ENCODE measurements around the gene SAC3D1.

SAC3D1 gene

DNA sequence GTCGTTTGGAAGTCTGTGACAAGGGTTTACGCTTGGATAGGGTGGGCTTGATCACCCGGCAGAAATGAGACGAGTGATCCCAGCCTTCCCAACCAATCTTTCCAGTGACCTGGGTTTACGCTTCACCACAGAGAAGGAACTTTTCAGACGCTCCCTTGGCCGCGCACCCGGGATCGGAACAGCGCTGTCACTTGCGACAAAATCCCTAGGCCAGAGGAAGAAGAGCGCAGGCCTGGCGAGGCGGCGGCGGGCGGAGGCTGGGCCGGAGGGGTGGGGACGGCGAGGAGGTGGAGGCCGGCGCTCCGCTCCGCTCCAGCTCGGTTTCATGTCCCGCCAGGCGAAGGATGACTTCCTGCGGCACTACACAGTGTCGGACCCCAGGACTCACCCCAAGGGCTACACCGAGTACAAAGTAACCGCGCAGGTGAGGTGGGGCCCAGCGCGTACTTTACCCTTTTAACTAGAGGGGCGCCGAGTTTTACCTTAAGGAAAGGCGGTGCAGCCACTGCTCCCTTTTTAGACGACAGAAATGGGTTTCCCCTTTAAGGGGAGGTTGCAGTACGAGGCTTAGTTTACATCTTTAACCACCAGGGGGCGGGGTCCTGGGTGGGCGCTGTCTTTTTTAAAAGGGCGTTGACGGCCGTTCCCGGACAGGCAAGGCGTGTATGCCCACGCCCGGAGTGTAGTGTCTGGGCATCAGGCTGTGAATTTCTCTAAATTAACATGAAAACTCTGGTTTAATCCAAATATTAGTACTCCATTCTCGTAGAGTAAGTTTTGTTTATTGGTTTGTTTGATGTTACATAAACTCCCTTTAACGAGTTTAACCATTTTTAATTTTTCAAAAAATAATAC is 13.6 kb upstream of the SAC3D1 start, which contains the start of gene SNX15:
TSS of gene SNX15 (plus strand) at position 227 of the 855 bp plus-strand sequence. CDS start at position 326, 99 bp downstream.
- DNase-seq, result peak; percentile 96

DNA sequence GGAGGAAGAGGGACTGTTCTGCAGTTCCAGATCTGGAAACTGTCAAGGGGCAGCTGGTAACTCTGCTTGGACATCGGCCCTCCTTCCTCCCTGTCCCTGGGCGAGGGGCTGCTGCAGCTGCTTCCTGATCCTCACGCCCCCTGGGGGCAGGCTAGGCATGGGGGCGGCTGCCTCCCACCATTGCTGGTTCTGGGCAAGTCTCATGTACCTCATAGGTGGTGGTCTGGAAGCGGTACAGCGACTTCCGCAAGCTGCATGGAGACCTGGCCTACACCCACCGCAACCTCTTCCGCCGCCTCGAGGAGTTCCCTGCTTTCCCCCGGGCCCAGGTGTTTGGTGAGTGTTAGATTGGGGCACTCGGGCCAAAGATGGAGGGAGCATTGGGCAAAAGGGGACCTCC is 8.8 kb upstream of the SAC3D1 start:
- DNase-seq, result no peak

DNA sequence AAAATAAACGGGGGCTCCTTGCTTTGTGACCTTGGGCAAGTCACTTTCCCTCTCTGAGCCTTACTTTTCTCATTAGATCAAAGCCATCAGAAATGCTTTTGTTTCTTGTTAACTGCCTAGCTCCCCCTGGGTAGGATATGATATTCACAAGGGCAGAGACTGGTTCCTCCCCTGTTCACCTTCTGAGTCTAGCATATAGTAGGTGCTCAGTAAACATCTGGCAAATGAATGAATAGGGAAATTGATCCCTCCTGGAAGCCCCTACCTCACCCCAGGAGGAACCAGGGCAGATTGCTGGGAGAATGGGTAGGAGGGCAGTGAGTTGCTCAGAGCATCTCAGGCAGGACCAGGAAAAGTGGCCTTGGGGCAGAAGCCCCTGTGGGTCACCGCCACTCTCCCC is 6.6 kb upstream of the SAC3D1 start:
- no peak for DNase-seq

DNA sequence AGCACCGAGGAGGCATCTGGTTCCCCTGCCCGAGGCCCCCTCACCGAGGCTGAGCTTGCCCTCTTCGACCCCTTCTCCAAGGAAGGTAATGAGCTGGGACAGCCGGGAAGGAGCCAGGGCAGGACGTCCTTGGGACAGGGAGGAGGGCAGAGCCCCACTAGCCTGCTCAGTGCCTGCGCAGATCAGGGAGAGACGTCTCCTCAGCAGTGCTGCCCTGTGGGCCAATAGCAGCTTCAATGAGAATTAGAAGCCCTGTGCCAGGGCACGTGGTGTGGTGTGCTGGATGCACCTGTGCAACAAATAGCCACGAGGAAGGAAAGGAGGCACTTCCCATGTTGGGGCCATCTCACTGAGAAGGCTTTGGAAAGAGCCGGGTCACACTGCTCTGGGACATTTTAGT is 5.4 kb upstream of the SAC3D1 start:
- no peak for DNase-seq

DNA sequence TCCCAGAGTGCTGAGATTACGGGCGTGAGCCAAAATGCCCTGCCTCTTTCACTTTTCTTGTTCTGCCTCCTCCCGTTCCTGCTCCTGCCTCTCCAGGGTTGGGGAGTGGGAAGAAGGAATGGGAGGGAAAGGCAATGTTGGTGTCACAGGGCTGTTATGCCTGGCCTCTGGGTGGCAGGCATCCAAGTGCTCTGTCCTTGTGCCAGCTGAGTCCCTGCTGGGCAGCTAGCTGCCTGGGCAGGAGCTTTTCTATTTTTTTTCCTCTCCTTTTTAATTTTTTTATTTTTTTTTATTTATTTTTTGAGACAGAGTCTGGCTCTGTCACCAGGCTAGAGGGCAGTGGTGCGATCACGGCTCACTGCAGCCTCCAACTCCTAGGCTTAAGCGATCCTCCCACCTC is 4.1 kb upstream of the SAC3D1 start:
- no peak for DNase-seq

DNA sequence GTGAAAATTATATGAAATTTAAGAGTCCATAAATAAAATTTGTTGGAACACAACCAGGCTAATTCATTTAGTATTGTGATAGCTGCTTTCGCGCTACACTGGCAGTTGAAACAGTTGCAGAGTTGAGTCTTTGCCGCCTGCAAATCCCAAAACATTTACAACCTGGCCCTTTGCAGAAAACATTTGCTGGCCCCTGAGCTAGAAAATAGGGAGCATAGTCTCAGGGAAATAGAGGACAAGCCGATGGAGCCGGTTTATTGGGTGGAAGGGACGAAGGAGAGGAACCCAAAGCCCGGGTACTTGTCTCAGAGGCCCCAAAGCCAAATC is 527 bp upstream of the SAC3D1 start:
- no peak for DNase-seq

DNA sequence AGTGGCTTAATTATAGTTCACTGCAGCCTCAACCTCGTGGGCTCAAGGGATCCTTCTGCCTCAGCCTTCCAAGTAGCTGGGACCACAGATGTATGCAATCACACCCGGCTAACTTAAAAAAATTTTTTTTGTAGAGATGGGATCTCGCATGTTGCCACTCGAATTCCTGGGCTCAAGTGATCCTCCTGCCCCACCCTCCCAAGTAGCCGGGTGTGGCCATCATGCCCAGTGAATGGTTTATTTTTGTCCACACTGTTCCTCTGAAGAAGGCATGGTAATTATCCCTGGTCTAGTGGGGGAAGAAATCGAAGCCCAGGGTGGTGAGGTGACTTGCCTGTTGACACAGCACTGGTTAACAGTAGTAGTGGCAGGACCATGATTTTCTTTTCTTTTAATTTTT is 1.9 kb downstream of the SAC3D1 start:
- DNase-seq, result no peak

DNA sequence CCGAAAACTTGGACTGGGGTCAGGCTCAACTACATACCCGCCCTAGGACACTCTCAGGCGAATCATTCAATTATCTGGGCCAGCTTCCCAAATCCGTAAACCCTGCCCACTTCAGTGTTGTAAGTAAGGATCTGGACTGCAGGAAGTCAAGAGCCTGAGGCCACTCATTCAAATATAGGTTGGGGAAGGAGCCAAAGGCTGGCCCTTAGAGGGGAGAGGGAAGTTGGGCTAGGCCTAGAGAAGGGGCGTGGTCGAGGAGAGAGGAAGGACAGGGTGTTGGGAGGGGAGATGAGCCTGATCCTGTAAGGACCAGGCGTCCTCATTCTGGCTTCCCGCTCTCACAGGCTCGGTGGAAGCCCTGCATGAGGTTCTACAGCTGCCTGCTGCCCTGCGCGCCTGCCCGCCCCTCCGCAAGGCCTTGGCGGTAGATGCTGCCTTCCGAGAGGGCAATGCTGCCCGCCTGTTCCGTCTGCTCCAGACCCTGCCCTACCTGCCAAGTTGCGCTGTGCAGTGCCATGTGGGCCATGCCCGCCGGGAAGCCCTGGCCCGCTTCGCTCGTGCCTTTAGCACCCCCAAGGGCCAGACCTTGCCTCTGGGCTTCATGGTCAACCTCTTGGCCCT is 3.0 kb downstream of the SAC3D1 start:
- peak; percentile 11 for DNase-seq

DNA sequence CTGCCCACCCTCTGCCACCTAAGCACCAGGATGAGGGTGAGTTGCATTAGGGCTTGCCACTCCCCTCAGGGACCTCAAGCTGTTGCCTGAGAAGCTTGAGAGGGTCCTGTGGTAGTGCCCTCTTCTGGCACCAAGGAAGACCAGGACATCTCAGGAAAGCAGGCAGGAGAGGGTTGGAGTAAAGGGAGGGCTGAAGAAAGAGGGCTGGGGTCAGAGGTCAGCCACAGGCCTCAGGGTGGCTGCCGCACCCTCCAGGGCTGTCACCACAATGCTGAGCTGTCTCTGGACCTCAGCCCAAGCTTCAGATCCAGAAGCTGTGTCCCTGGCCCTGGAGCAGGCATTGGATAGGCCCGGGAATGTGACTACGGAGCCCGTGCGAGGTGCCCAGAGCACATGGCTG is 4.1 kb downstream of the SAC3D1 start:
- DNase-seq, result no peak

DNA sequence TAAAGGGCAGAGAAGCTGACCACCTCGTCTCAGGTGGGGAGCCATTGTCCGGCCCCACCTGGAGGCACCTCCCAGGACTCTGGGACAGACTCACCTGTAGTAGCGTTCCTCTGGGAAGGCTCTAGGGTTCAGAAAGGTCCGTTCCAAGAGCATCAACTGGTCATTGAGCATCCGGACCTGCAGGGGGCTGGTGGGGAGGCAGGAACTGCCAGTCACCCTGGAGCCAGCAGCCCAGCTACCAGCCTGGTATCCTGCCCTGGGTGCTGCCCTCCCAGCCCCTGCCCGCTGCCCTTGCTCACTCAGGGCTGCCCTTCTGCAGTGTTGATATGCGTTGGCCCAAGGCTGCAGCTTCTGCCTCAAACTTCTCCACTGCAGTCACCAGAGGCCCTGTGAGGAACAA is 4.7 kb downstream of the SAC3D1 start:
- no peak for DNase-seq

DNA sequence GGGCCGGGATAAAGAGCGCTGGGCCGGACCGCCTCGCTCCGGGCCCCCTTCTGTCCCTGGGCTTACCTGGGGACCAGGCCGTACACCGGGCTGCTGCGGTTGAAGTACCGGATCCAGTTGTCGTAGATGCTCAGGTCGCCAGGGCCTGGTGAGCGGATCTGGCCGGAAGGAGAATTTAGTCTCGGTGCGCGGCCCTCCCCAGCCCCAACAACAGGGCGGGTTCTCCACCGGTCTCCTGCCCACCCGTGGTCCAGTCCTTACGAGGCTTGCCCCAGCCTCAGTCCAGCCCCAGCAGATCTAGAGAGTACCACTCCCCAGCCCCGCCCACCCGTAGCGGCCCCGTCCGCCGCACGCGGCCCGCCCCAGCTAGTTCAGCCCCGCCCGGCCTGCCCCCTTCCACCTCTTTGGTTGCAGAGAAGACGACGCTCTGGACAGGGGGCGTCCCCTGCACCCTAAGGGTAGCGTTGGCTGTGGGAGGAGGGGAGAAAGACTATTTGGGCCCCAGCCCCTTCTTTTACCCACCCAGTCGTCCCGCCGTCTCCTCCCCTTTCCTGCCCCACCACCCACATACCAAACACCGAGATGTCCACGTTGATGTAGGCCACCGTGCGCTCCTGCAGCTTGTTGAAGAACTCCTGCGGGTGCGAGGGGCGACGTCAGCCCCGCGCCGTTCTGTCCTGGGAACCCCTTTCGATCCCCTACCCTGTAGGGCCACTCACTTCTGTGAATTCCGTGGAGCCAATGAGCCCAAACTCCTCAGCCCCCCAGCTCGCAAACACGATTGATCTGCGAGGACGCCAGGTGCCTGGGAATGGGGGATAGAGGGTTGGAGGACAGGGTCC is 6.8 kb downstream of the SAC3D1 start:
- DNase-seq, result no peak

DNA sequence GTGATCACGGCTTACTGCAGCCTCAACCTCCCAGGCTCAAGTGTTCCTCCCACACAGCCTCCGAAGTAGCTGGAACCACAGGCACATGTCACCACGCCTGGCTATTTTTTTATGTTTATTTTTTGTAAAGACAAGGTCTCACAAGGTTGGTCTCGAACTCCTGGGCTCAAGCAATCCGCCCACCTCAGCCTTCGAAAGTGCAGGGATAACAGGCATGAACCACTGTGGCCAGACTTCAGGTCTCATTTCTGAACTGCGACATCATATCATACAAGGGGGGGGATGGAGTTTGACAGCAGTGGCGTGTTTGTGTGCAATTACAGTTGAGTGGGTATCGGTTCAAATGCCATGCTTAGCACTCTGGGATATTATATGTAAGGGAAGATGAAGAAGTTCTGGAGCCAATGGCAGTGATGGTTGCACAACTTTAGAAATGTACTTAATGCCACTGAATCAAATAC is 10.4 kb downstream of the SAC3D1 start:
- no peak for DNase-seq

DNA sequence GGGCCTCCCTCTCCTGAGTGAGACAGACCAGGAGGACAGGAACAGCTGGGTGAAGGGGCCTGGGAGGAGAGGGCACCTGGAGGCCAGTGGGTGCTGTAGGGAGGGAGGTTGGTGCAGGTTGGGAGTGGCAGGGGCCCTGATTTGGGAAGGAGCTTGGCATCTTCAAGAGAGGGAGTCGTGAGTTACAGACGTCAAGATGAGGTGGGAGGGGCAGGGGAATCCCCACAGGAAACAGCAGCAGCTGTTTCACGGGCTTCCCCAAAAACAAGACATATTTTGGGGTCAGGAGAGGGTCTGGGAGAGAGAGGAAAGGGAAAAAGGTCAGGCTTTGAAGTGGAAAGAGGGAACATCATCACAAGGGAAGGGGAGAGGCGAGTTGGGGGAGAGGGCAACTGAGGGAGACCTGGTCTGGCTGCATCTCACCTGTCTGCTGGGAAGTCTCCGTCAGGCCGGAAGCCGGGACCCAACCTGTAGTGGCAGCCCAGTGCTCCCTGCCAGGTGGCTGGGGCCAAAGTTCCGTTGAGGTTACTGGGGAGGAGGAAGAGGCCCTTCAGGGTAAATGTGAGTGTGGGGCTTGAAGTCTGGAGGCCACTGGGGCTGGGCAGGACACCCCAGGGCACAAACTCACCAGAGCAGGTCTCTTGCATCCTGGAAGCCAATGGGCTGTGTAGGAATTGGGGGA is 13.0 kb downstream of the SAC3D1 start:
- no peak for DNase-seq

DNA sequence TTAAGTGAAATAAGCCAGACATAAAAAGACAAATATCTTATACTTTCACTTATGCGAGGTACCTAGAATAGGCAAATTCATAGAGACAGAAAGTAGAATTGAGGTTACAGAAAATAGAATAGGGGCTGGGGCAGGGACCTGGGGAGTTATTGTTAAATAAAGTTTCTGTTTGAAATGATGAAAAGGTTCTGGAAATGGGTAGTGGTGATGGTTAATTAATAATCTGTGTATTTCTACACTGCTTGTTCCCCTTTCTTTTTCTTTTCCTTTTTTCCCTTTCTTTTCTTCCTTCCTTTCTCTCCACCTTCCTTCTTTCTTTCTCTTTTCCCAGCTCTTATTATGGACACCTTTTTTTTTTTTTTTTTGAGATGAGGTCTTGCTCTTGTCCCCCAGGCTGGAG is 14.5 kb downstream of the SAC3D1 start:
- DNase-seq, result no peak

DNA sequence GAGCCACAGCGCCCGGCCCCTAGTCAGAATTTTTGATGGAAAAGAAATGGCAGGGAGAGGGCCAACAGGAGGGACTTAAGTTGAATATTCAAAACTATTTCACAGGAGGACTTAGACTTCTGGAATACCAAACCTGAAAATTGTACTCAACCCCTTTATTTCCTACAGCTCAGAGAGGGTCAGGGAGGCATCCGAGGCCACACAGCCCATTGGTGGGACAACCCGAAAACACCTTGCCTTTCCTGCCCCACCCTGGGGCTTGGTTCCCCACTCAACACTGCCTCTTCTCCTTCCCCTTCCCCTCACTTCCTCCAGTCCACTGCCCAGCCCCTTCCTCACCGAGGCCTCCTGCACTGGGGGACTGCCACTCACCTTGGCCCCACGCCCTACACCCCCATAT is 16.0 kb downstream of the SAC3D1 start:
- no peak for DNase-seq

DNA sequence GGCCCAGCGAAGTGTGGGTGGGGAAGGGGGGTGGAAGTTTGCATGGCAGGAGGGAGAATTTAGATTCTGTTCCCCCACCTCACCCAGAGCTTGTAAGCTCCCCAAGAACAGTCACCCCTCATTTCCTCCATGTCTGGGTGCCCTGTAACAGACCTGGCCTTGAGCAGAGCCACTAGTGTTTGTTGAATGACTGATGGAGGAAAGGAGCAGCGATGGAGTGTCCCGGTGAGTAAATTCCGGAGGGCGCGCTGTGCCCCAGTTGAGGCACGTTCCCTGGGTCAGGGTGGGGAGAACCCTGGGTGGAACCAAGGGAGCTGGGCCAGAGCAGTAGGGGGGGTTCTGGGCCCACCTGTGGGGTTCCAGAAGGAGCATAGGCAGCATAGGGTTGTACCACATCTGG is 16.5 kb downstream of the SAC3D1 start:
- DNase-seq, result no peak

DNA sequence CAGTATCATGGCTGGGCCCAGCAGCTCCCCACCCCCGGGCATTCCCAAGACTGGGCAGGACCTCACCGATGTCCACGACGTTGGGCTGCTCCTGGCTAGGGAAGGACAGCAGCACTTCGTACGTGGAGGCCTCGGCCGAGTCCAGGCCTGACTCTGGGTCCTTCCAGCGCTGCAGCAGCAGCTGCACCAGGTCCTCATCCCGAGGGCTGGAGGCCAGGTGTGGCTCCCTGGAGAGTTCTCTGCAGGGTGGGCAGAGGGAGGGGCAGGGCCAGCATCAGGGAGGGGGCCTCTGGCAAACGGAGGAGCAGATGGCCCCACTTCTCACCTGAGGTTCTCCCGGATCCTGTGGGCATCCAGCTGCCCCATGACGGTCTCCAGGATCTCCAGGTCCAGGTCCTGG is 17.0 kb downstream of the SAC3D1 start:
- DNase-seq, result no peak

DNA sequence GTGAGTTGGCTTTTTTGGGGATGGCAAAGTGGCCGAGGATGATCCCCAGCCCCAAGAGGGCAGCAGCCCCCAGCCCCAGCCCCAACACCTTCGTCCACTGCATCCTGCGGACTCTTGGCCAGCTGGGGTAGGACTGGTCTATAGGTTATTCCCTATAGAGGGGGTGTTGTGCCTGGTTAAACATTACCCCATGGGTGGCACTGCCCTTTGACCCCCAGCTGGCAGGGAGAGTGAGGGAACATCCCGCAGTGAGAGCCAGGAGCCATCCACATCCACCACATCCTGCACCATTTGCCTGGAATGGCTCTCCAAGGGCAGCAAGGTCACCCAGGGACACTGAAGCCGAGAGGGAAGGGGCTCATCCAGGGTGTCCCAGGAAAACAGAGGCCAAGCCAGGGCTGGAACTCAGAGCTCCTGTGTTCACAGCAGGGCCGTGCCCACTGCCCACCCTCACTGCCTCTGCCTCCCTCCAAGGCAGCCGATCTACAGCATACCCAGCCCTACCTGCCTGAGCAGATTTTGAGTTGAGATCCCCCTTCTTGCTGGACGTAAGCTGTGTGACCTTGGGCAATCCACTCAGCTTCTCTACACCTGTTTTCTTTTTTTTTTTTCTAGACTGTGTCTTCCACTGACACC is 17.5 kb downstream of the SAC3D1 start, which contains the start of gene NAALADL1:
TSS of gene NAALADL1 (minus strand) at position 135 of the 636 bp plus-strand sequence. CDS start at position 103, 32 bp downstream.
- no peak for DNase-seq

DNA sequence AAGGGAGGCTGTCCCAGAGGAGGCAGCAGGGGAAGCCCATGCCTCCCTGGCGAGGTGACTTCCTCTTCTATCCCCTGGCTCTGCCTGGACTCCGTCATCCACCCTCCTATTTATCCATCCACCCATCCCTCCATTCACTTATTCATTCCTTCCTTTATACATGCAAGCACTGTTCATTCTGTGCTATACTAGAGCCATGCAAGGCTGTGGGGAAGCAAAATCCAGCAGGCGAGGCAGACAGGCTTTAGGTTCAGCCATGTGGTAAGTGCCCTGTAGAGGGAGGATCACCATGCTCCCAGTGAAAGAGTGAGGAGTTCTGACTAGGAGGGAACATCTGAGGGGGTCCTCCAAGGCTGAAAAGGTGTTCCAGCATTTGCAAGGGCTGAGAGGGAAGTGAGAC is 18.5 kb downstream of the SAC3D1 start:
- DNase-seq, result no peak

DNA sequence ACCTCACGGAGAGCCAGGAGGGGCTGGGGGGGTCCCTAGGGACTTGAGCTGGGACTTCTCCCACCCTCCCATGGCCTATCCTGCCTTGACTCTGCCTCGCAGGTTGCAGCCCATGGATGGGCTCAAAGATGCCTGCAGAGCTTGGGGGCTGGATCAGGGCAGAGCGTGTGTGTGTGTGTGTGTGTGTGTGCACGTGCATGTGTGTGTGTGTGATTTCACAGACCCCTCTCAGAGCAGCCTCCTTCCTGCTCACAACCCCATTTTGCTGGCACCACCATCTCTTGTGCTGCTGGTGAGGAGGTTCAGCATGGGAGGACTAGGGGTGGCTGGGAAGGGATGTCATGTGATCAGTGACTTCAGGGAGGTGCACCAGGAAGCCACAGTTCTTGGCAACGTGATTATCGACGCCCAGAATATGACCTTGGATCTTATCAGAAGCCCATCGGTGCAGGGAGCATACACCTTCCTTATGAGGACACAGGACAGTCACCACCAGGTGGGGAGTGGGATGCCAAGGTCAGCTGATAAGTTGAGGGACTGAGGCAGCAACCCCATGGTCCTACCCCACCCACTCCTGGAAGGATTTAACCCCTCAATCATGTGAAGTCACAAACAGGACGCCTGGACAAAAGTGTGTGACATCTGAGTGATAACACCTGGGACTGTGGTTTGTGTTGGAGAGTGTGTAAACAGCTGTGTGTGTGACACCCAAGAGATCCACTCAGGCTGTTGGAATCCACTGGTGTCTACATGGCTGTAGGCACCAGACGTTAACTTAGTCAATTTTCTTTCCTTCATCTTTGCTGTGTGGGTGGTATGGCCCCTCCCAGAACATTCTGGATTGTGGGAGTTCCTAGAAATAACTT is 19.2 kb downstream of the SAC3D1 start:
- no peak for DNase-seq

DNA sequence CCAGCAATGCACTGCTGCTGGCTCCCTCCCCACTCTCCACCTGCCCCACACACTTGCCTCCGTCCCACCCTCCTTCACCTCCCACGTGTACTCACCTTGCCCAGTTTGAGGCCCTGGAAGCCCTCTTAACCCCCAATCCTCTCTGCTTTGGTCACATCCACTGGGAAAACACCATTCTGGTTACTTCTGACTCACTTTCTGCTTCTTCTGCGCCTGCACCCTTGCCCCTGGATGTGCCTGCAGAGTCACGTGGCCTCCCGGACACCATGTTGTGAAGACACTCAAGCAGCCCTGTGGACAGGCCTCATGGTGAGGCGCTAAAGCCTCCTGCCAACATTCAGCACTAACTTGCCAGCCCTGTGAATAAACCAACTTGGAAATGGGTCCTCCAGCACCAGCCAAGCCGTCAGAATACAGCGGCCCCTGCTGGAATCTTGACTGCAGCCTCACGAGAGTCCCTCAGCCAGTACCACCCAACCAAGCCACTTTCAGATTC is 20.0 kb downstream of the SAC3D1 start:
- no peak for DNase-seq

Data from fibroblast of skin of right quadriceps (primary cell).